HG03460 (cell line): ENCODE results near the gene SPTBN2.
A peak's percentile ranks its signal among the peaks of the same experiment; 100 is the strongest.

Experiments
- ATAC-seq: cut with Tn5 transposase; IDR thresholded peaks from one replicate; pipeline ENCODE4 v1.9.1; 2021; ENCODE audit not compliant: unreplicated experiment

SPTBN2 gene

GRCh38 chr11:66686100-66686785 lies 42.8 kb downstream of the SPTBN2 start:
- ATAC-seq = no peak

- ATAC-seq = no peak
Observed at GRCh38 chr11:66685276-66686099, 43.5 kb downstream of the SPTBN2 start.

GRCh38 chr11:66684635-66685034 lies 44.4 kb downstream of the SPTBN2 start:
- ATAC-seq = no peak

- no peak for ATAC-seq
Observed at GRCh38 chr11:66683877-66684276, 45.1 kb downstream of the SPTBN2 start.

- no peak for ATAC-seq
Observed at GRCh38 chr11:66680966-66681645, 47.9 kb downstream of the SPTBN2 start.

- ATAC-seq = peak; percentile 80
Observed at GRCh38 chr11:66677599-66678375, 51.2 kb downstream of the SPTBN2 start, which contains the start of gene RBM4B. Gene RBM4B, minus strand, starts transcription at chr11:66677887. Its CDS starts 808 bp downstream, at chr11:66677079.

GRCh38 chr11:66676931-66677598 lies 52.0 kb downstream of the SPTBN2 start:
- ATAC-seq = no peak

GRCh38 chr11:66676282-66676919 lies 52.6 kb downstream of the SPTBN2 start:
- ATAC-seq = no peak

GRCh38 chr11:66674964-66675602 lies 53.9 kb downstream of the SPTBN2 start:
- no peak for ATAC-seq

GRCh38 chr11:66670816-66671215 lies 58.2 kb downstream of the SPTBN2 start:
- no peak for ATAC-seq

- ATAC-seq = no peak
Observed at GRCh38 chr11:66665369-66665768, 63.6 kb downstream of the SPTBN2 start.

GRCh38 chr11:66663741-66664296 lies 65.2 kb downstream of the SPTBN2 start:
- no peak for ATAC-seq

GRCh38 chr11:66659763-66660162 lies 69.3 kb downstream of the SPTBN2 start:
- ATAC-seq = no peak

- no peak for ATAC-seq
Observed at GRCh38 chr11:66653123-66653522, 75.9 kb downstream of the SPTBN2 start.

- no peak for ATAC-seq
Observed at GRCh38 chr11:66652651-66653050, 76.4 kb downstream of the SPTBN2 start.

GRCh38 chr11:66651016-66651415 lies 78.0 kb downstream of the SPTBN2 start:
- ATAC-seq = no peak

GRCh38 chr11:66649903-66650302 lies 79.1 kb downstream of the SPTBN2 start:
- ATAC-seq = no peak

GRCh38 chr11:66646828-66647227 lies 82.2 kb downstream of the SPTBN2 start:
- ATAC-seq = no peak
